HG03354 (cell line): ENCODE data around the gene COL24A1.
"Not testable (repeated sequence)": the region's sequence is repeated elsewhere in the genome, so short reads cannot be mapped to it uniquely, and the experiment has no call there.

Source experiments
- ATAC-seq: cut with Tn5 transposase; IDR thresholded peaks from one replicate; pipeline ENCODE4 v1.9.1; 2021; ENCODE audit warnings: mild to moderate bottlenecking; ENCODE audit not compliant: unreplicated experiment, poor library complexity, severe bottlenecking

The COL24A1 gene

GRCh38 chr1:85936057-85936456 is 220.5 kb downstream of the COL24A1 start:
- no peak for ATAC-seq

GRCh38 chr1:85935234-85935633 is 221.3 kb downstream of the COL24A1 start:
- no peak for ATAC-seq

- no peak for ATAC-seq
Measured at GRCh38 chr1:85934516-85934915, 222.1 kb downstream of the COL24A1 start.

GRCh38 chr1:85933961-85934360 is 222.6 kb downstream of the COL24A1 start:
- ATAC-seq, result no peak

- no peak for ATAC-seq
Measured at GRCh38 chr1:85911742-85912141, 244.8 kb downstream of the COL24A1 start.

GRCh38 chr1:85900921-85901320 is 255.7 kb downstream of the COL24A1 start:
- no peak for ATAC-seq

GRCh38 chr1:85898861-85899260 is 257.7 kb downstream of the COL24A1 start:
- no peak for ATAC-seq

- ATAC-seq, result peak; percentile 83
Measured at GRCh38 chr1:85894651-85895050, 261.9 kb downstream of the COL24A1 start.

- ATAC-seq, result no peak
Measured at GRCh38 chr1:85892366-85892765, 264.2 kb downstream of the COL24A1 start.

- no peak for ATAC-seq
Measured at GRCh38 chr1:85889870-85890269, 266.7 kb downstream of the COL24A1 start.

GRCh38 chr1:85888921-85889320 is 267.7 kb downstream of the COL24A1 start:
- ATAC-seq, result no peak

GRCh38 chr1:85884372-85885035 is 272.1 kb downstream of the COL24A1 start:
- ATAC-seq, result no peak

GRCh38 chr1:85867189-85867588 is 289.4 kb downstream of the COL24A1 start:
- ATAC-seq, result no peak

- ATAC-seq, result no peak
Measured at GRCh38 chr1:85865213-85865612, 291.4 kb downstream of the COL24A1 start.

- ATAC-seq, result no peak
Measured at GRCh38 chr1:85864727-85865126, 291.8 kb downstream of the COL24A1 start.

GRCh38 chr1:85863639-85864038 is 292.9 kb downstream of the COL24A1 start:
- ATAC-seq, result not testable (repeated sequence)

- ATAC-seq, result no peak
Measured at GRCh38 chr1:85862456-85862855, 294.1 kb downstream of the COL24A1 start.

GRCh38 chr1:85857991-85858390 is 298.6 kb downstream of the COL24A1 start:
- ATAC-seq, result no peak

- ATAC-seq, result no peak
Measured at GRCh38 chr1:85850238-85850637, 306.3 kb downstream of the COL24A1 start.

- ATAC-seq, result no peak
Measured at GRCh38 chr1:85849660-85850059, 306.9 kb downstream of the COL24A1 start.

- ATAC-seq, result no peak
Measured at GRCh38 chr1:85847356-85847755, 309.2 kb downstream of the COL24A1 start.

- no peak for ATAC-seq
Measured at GRCh38 chr1:85846706-85847105, 309.9 kb downstream of the COL24A1 start.
